ENCODE results near the gene CITED4.

CITED4 gene

GRCh38 chr1:40838045-40838979, 23.9 kb downstream of the CITED4 start:
- no peak for DNase-seq (ENCODE audit: extremely low read depth, low read depth)
- TF ChIP-seq CTCF (IDR thresholded peaks at IDR 0.05; ENCODE audit: low read depth, low read length, missing control alignments): no peak
- H3K4me3 ChIP-seq (replicated peaks; ENCODE audit: low read depth, low read length): no peak overlapping the region

- no peak overlapping the region for H3K4me3 ChIP-seq (replicated peaks; ENCODE audit: low read depth, low read length)
- no peak for DNase-seq (ENCODE audit: extremely low read depth, low read depth)
- no peak for TF ChIP-seq CTCF (IDR thresholded peaks at IDR 0.05; ENCODE audit: low read depth, low read length, missing control alignments)
These were observed 24.6 kb downstream of the CITED4 start for GRCh38 chr1:40837601-40838000.

- no peak overlapping the region for H3K4me3 ChIP-seq (replicated peaks; ENCODE audit: low read depth, low read length)
- no peak for DNase-seq (ENCODE audit: extremely low read depth, low read depth)
- no peak for TF ChIP-seq CTCF (IDR thresholded peaks at IDR 0.05; ENCODE audit: low read depth, low read length, missing control alignments)
These were observed 25.9 kb downstream of the CITED4 start for GRCh38 chr1:40836283-40836682.

- H3K4me3 ChIP-seq (replicated peaks; ENCODE audit: low read depth, low read length): no peak overlapping the region
- TF ChIP-seq CTCF (IDR thresholded peaks at IDR 0.05; ENCODE audit: low read depth, low read length, missing control alignments): no peak
- no peak for DNase-seq (ENCODE audit: extremely low read depth, low read depth)
These were observed 27.1 kb downstream of the CITED4 start for GRCh38 chr1:40834968-40835545.

- TF ChIP-seq CTCF (IDR thresholded peaks at IDR 0.05; ENCODE audit: low read depth, low read length, missing control alignments): no peak
- H3K4me3 ChIP-seq (replicated peaks; ENCODE audit: low read depth, low read length): no peak overlapping the region
- DNase-seq (ENCODE audit: extremely low read depth, low read depth): no peak
These were observed 28.2 kb downstream of the CITED4 start for GRCh38 chr1:40833979-40834378.

GRCh38 chr1:40831001-40831732, 31.0 kb downstream of the CITED4 start:
- TF ChIP-seq CTCF (IDR thresholded peaks at IDR 0.05; ENCODE audit: low read depth, low read length, missing control alignments): no peak
- H3K4me3 ChIP-seq (replicated peaks; ENCODE audit: low read depth, low read length): no peak overlapping the region
- DNase-seq (ENCODE audit: extremely low read depth, low read depth): no peak
